Measurements from ENCODE around the gene APOBEC3H. TPM values are rescaled to one million over a fixed set of nuclear protein-coding genes. Genes with fewer than 3 reads are reported as not detected.

Gene APOBEC3H
- total RNA-seq, 1 experiment from 2014 or later, result not detected

GRCh38 chr22:39110631-39111561 is 13.9 kb downstream of the APOBEC3H start:
- H3K4me3 ChIP-seq (ENCODE audit: low read depth, low read length), result no peak overlapping the region

GRCh38 chr22:39114112-39114511 is 17.1 kb downstream of the APOBEC3H start:
- H3K4me3 ChIP-seq (ENCODE audit: low read depth, low read length), result no peak overlapping the region

More at GRCh38 chr22:39110631-39111561, 13.9 kb downstream of the APOBEC3H start:
- ChIA-PET CTCF (interaction anchor here (0.6 to 0.8 kb wide), 4 partner anchors 17 to 289 kb away, joined by 3 to 4 read pairs (median 3); partner anchors contain the start of genes APOBEC3C and TAB1), POLR2A (no interaction called here)
- H3K36me3 ChIP-seq (ENCODE audit: control insufficient read depth, insufficient read depth, low read length), result no peaks in the 10 kb centered on the region
- Mint-ChIP-seq H3K27ac (ENCODE audit: unreplicated experiment) (peak overlapping the region; percentile 75), H3K27me3 (ENCODE audit: insufficient read depth, unreplicated experiment) (no peaks in the 10 kb centered on the region), H3K4me1 (ENCODE audit: low read depth, unreplicated experiment) (peaks cover 34% of the 10 kb centered on the region), H3K36me3 (ENCODE audit: insufficient read depth, unreplicated experiment) (peaks cover 14% of the 10 kb centered on the region), H3K9me3 (ENCODE audit: unreplicated experiment) (no peaks in the 10 kb centered on the region), H3K4me3 (ENCODE audit: unreplicated experiment) (peak overlapping the region; percentile 47)
- peaks cover 45% of the 10 kb centered on the region for H3K4me1 ChIP-seq
- BruUV-seq (replicated peaks), result no TSS peak
- H3K27me3 ChIP-seq (replicated peaks; ENCODE audit: control insufficient read depth, insufficient read depth, low read length), result no peaks in the 10 kb centered on the region
- H3K9me3 ChIP-seq, result peaks cover 3% of the 10 kb centered on the region; the same call in 1 of the 2 replicates
- intact Hi-C loops (cut with micrococcal nuclease; ENCODE audit: unreplicated experiment), result loop anchor here (10.0 kb wide), 1 partner anchor 66 kb away; the partner anchor contains the start of gene APOBEC3F
- peak in 1 of 2 experiments; percentile 62 for DNase-seq
- TF ChIP-seq CTCF (IDR thresholded peaks at IDR 0.05; ENCODE audit: insufficient read depth in 1 of 2, low read depth in 1 of 2, low read length in 1 of 2, severe bottlenecking in 1 of 2, unreplicated experiment in 1 of 2), result no peak

More at GRCh38 chr22:39114112-39114511, 17.1 kb downstream of the APOBEC3H start:
- Histone ChIP-seq H3K27me3 (replicated peaks; ENCODE audit: control insufficient read depth, insufficient read depth, low read length) (no peaks in the 10 kb centered on the region), H3K36me3 (ENCODE audit: control insufficient read depth, insufficient read depth, low read length) (no peaks in the 10 kb centered on the region), H3K9me3 (peaks cover 3% of the 10 kb centered on the region; the same call in 1 of the 2 replicates), H3K4me1 (peaks cover 36% of the 10 kb centered on the region)
- Mint-ChIP-seq H3K4me1 (ENCODE audit: low read depth, unreplicated experiment) (peaks cover 41% of the 10 kb centered on the region), H3K9me3 (ENCODE audit: unreplicated experiment) (no peaks in the 10 kb centered on the region), H3K36me3 (ENCODE audit: insufficient read depth, unreplicated experiment) (peaks cover 9% of the 10 kb centered on the region), H3K27ac (ENCODE audit: unreplicated experiment) (peak overlapping the region; percentile 36), H3K4me3 (ENCODE audit: unreplicated experiment) (peak overlapping the region; percentile 38), H3K27me3 (ENCODE audit: insufficient read depth, unreplicated experiment) (no peaks in the 10 kb centered on the region)
- no TSS peak for BruUV-seq (replicated peaks)
- CTCF ChIA-PET, result interaction anchor here (0.6 to 2.4 kb wide), 3 partner anchors 197 to 345 kb away, joined by 3 to 9 read pairs (median 6); no protein-coding TSS in a partner anchor
- TF ChIP-seq CTCF (IDR thresholded peaks at IDR 0.05; ENCODE audit: insufficient read depth in 1 of 2, low read depth in 1 of 2, low read length in 1 of 2, severe bottlenecking in 1 of 2, unreplicated experiment in 1 of 2), result no peak
- intact Hi-C loops (cut with micrococcal nuclease; ENCODE audit: unreplicated experiment), result loop anchor here (10.0 kb wide), 1 partner anchor 69 kb away; the partner anchor contains the start of gene APOBEC3F
- peak in 1 of 2 experiments; percentile 49 for DNase-seq
- POLR2A ChIA-PET, result no interaction called here

Measured in Caco-2 (cell line).